Panc1 (cell line): ENCODE data around the gene CLEC16A. TPM values are rescaled to one million over a fixed set of nuclear protein-coding genes. Genes with fewer than 3 reads are reported as not detected.

ENCODE experiments used
- ATAC-seq: fragments of 200-7000 bp; cut with Tn5 transposase; 2 replicates; pipeline ENCODE4 v1.9.1; 2020; ENCODE audit warnings: mild to moderate bottlenecking, moderate library complexity
- BruUV-seq: library from RNA; stranded (reverse); fragments of 400-500 nt; replicated peaks from 2 replicates; lab custom pipeline; 2021; lab: Mats Ljungman, UMichigan
- CTCF ChIA-PET: fragments of 300-600 bp; sonication (Branson Sonifier 250); formaldehyde crosslinking; loops from one replicate; lab custom pipeline; 2022; ENCODE audit warnings: antibody characterized with exemption; lab: Charles Lee
- POLR2A ChIA-PET: fragments of 300-600 bp; sonication (Branson Sonifier 250); formaldehyde crosslinking; loops from one replicate; lab custom pipeline; 2022; ENCODE audit warnings: antibody characterized with exemption; lab: Charles Lee
- DNase-seq: peaks from one replicate; pipeline ENCODE4 v3.0.0-alpha.2; 2010; ENCODE audit warnings: low read depth, low spot score
- H3K27ac ChIP-seq: 2 replicates; pipeline ENCODE4 v1.5.1; 2011; ENCODE audit warnings: mild to moderate bottlenecking, low read length, inconsistent platforms
- H3K27me3 ChIP-seq: fragments of 200-500 bp; sonication (Bioruptor generic); 2 replicates; pipeline ENCODE4 v1.6.0; 2014; ENCODE audit warnings: low read length, inconsistent platforms; ENCODE audit not compliant: control insufficient read depth, insufficient read depth
- H3K36me3 ChIP-seq: fragments of 200-500 bp; sonication (Bioruptor generic); 2 replicates; pipeline ENCODE4 v1.5.1; 2014; ENCODE audit warnings: inconsistent platforms, mild to moderate bottlenecking, low read length, moderate library complexity; ENCODE audit not compliant: control insufficient read depth, insufficient read depth
- H3K4me1 ChIP-seq: 2 replicates; pipeline ENCODE4 v1.5.1; 2011; ENCODE audit warnings: inconsistent platforms, mild to moderate bottlenecking, low read length, moderate library complexity; ENCODE audit not compliant: control insufficient read depth, insufficient read depth
- H3K4me3 ChIP-seq, 2 experiments: 2 replicates each; pipeline ENCODE4 v1.5.1; 2011 to 2012; ENCODE audit warnings: low read depth in 2 of 2, low read length in 2 of 2, mild to moderate bottlenecking in 2 of 2, inconsistent platforms in 1 of 2, moderate library complexity in 1 of 2
- H3K9me3 ChIP-seq: fragments of 200-500 bp; sonication (Bioruptor generic); 2 replicates; pipeline ENCODE4 v1.5.1; 2014; ENCODE audit warnings: low read depth, mild to moderate bottlenecking, inconsistent platforms, low read length, moderate library complexity; ENCODE audit not compliant: control insufficient read depth, insufficient read depth
- POLR2AphosphoS5 ChIP-seq: IDR thresholded peaks from 2 replicates; pipeline ENCODE4 v1.6.1; 2012; ENCODE audit warnings: mild to moderate bottlenecking, low read depth, low read length, moderate library complexity
- SIN3A ChIP-seq: IDR thresholded peaks from 2 replicates; pipeline ENCODE4 v1.6.1; 2012; ENCODE audit warnings: low read depth, mild to moderate bottlenecking, low read length, moderate library complexity, borderline replicate concordance; ENCODE audit not compliant: insufficient read depth
- TCF7L2 ChIP-seq: IDR thresholded peaks from 2 replicates; pipeline ENCODE4 v1.6.1; 2011; ENCODE audit warnings: mild to moderate bottlenecking, low read depth, low read length, inconsistent platforms
- in situ Hi-C: cut with HindIII; loops from 2 replicates; pipeline ENCODE4 v1.10.0; 2016; ENCODE audit warnings: low sequenced_read_pairs, low pct_unique_long_range_greater_than_20kb
- intact Hi-C: fragments of 100-400 bp; cut with micrococcal nuclease; formaldehyde crosslinking; loops from one replicate; pipeline ENCODE4 v1.10.0; 2022; ENCODE audit not compliant: unreplicated experiment
- total RNA-seq: library from RNA; stranded (reverse); gene quantifications from one replicate; pipeline ENCODE4 v1.2.1, GENCODE V29; 2021; ENCODE audit not compliant: unreplicated experiment
- TF ChIP-seq, protein P1 (sequence below), 2 experiments: IDR thresholded peaks; 2 replicates each; pipeline ENCODE4 v1.6.1; 2011 to 2012; ENCODE audit warnings: low read depth in 2 of 2, control low read depth in 1 of 2, low read length in 1 of 2, mild to moderate bottlenecking in 1 of 2, moderate library complexity in 1 of 2; ENCODE audit not compliant: insufficient read depth in 1 of 2
- TF ChIP-seq, protein P2 (sequence below): fragments of 450-650 bp; IDR thresholded peaks from 2 replicates; pipeline ENCODE4 v1.5.1; 2017; ENCODE audit warnings: mild to moderate bottlenecking

The CLEC16A gene
- total RNA-seq, 1 experiment from 2014 or later, result 21.0 TPM

DNA sequence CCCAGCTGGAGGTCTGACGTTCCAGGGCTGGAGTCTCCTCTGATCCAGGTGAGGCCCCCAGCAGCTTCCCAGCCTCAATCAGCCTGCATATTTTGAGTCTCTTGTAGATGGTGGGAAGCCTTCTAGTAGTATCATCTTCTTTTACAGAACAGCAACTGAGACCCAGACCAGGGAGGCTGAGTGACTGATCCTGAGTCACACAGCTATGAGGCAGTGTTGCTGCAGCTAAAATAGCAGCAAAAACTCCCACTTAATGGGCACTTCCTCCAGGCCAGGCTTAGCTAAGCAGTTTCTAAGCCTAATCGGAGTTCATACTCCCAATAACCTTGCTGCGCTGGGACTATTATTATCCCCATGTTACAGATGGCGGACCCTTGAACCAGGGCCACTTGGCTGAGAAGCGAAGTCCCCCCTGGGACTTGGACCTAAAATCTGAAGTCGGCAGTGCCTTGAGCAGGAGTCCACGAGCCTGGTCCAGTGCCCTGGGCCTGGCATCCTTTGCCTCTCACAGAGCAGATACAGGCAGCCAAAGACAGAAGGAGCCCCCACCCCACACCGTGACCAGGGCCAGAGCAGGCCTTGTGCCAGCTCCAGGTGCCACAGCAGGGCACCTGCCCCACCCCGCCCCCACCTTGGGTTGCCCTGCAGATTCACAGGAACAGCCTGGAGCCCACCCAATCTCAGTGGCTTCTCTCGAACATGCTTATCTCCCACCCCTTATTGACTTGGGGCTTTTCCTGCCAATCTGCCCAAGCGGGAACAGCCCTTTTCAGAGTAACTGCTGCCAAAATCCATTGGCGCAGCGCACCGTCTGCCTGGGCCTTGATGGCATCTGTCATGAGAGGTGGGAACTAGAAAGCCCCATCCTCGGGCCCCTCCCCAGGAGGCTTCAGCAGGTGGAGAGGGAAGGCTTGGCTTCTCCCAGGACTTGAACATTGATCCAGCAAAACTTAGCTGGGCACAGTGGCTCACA, 246.5 kb downstream of the CLEC16A start:
- DNase-seq (no peak), ATAC-seq (peak; percentile 51; the same call in 1 of the 2 replicates)
- ChIA-PET POLR2A (no interaction called here), CTCF (no interaction called here)
- Histone ChIP-seq H3K9me3 (no peaks in the 10 kb centered on the region), H3K4me3 (no peak overlapping the region), H3K27ac (no peak overlapping the region), H3K36me3 (no peaks in the 10 kb centered on the region), H3K4me1 (no peaks in the 10 kb centered on the region), H3K27me3 (no peaks in the 10 kb centered on the region)
- BruUV-seq, result no TSS peak
- intact Hi-C loops (no loop called here), in situ Hi-C loops (no loop called here)
- TF ChIP-seq SIN3A, result no peak
- TF ChIP-seq, protein P1, sequence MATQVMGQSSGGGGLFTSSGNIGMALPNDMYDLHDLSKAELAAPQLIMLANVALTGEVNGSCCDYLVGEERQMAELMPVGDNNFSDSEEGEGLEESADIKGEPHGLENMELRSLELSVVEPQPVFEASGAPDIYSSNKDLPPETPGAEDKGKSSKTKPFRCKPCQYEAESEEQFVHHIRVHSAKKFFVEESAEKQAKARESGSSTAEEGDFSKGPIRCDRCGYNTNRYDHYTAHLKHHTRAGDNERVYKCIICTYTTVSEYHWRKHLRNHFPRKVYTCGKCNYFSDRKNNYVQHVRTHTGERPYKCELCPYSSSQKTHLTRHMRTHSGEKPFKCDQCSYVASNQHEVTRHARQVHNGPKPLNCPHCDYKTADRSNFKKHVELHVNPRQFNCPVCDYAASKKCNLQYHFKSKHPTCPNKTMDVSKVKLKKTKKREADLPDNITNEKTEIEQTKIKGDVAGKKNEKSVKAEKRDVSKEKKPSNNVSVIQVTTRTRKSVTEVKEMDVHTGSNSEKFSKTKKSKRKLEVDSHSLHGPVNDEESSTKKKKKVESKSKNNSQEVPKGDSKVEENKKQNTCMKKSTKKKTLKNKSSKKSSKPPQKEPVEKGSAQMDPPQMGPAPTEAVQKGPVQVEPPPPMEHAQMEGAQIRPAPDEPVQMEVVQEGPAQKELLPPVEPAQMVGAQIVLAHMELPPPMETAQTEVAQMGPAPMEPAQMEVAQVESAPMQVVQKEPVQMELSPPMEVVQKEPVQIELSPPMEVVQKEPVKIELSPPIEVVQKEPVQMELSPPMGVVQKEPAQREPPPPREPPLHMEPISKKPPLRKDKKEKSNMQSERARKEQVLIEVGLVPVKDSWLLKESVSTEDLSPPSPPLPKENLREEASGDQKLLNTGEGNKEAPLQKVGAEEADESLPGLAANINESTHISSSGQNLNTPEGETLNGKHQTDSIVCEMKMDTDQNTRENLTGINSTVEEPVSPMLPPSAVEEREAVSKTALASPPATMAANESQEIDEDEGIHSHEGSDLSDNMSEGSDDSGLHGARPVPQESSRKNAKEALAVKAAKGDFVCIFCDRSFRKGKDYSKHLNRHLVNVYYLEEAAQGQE (IDR thresholded peaks at IDR 0.05; ENCODE audit: insufficient read depth in 1 of 2, low read depth in 2 of 2, low read length in 1 of 2), result no peak

DNA sequence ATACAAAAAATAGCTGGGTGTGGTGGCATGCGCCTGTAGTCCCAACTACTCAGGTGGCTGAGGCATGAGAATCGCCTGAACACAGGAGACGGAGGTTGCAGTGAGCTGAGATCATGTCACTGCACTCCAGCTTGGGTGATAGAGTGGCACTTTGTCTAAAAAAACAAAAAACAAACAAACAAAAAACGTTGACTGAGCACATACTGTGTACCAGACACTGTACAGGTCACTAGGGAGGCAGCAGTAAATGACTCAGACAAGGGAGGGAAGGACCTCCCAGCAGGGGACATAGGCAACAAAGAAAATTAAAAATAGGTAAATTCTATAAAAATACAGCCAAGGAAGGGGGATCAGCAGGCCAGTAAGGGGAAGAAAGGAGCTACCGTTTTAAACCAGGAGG, 247.3 kb downstream of the CLEC16A start:
- H3K36me3 ChIP-seq, result no peaks in the 10 kb centered on the region
- TF ChIP-seq, protein P1 (IDR thresholded peaks at IDR 0.05; ENCODE audit: insufficient read depth in 1 of 2, low read depth in 2 of 2, low read length in 1 of 2), result no peak
- TF ChIP-seq POLR2AphosphoS5 (no peak), TCF7L2 (no peak), SIN3A (no peak)
- TF ChIP-seq, protein P2, sequence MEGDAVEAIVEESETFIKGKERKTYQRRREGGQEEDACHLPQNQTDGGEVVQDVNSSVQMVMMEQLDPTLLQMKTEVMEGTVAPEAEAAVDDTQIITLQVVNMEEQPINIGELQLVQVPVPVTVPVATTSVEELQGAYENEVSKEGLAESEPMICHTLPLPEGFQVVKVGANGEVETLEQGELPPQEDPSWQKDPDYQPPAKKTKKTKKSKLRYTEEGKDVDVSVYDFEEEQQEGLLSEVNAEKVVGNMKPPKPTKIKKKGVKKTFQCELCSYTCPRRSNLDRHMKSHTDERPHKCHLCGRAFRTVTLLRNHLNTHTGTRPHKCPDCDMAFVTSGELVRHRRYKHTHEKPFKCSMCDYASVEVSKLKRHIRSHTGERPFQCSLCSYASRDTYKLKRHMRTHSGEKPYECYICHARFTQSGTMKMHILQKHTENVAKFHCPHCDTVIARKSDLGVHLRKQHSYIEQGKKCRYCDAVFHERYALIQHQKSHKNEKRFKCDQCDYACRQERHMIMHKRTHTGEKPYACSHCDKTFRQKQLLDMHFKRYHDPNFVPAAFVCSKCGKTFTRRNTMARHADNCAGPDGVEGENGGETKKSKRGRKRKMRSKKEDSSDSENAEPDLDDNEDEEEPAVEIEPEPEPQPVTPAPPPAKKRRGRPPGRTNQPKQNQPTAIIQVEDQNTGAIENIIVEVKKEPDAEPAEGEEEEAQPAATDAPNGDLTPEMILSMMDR, result no peak
- in situ Hi-C loops, result no loop called here
- H3K27ac ChIP-seq, result no peak overlapping the region
- no peaks in the 10 kb centered on the region for H3K9me3 ChIP-seq
- CTCF ChIA-PET, result no interaction called here
- no peaks in the 10 kb centered on the region for H3K4me1 ChIP-seq
- intact Hi-C loops, result no loop called here
- no peak for DNase-seq
- no peak overlapping the region for H3K4me3 ChIP-seq
- no TSS peak for BruUV-seq
- H3K27me3 ChIP-seq, result no peaks in the 10 kb centered on the region
- ATAC-seq, result peak; percentile 66
- POLR2A ChIA-PET, result interaction anchor here (0.8 kb wide), 1 partner anchor 9 kb away, joined by 3 read pairs; no protein-coding TSS in a partner anchor
